ENCODE measurements around the gene TMOD2. TPM values are rescaled to one million over a fixed set of nuclear protein-coding genes. Genes with fewer than 3 reads are reported as not detected.

TMOD2 gene
- total and polyA plus RNA-seq, 2 of the 8 experiments (the other 6 are each of a cell fraction or from before 2014, with no cell fraction given): 0.80 to 6.5 TPM

GRCh38 chr15:51802593-51802992 lies 51.2 kb downstream of the TMOD2 start:
- Histone ChIP-seq H4K91ac (replicated peaks; ENCODE audit: insufficient read length, low read length) (no peak overlapping the region), H3K4me2 (ENCODE audit: insufficient read depth in 1 of 2, low read depth in 2 of 2, low read length in 2 of 2) (no peak overlapping the region), H3K4me1 (replicated peaks in 1 of 4; ENCODE audit: control insufficient read depth in 3 of 4, insufficient read depth in 4 of 4, low read length in 3 of 4) (no peaks in the 10 kb centered on the region), H3K27me3 (replicated peaks in 1 of 4; ENCODE audit: control insufficient read depth in 3 of 4, extremely low read depth in 1 of 4, insufficient read depth in 3 of 4, low read length in 3 of 4) (no peaks in the 10 kb centered on the region), H3K23me2 (ENCODE audit: low read depth, low read length) (no peaks in the 10 kb centered on the region), H3K79me1 (ENCODE audit: low read depth, low read length) (no peaks in the 10 kb centered on the region), H3K4ac (replicated peaks; ENCODE audit: insufficient read length, low read depth, low read length) (no peak overlapping the region), H3K56ac (replicated peaks; ENCODE audit: insufficient read length, low read depth, low read length) (no peak overlapping the region), H2AK5ac (ENCODE audit: low read depth, low read length) (no peak overlapping the region), H3K79me2 (ENCODE audit: control insufficient read depth in 1 of 2, insufficient read depth in 2 of 2, low read length in 2 of 2) (no peaks in the 10 kb centered on the region), H3K18ac (ENCODE audit: extremely low read depth, low read length) (no peak overlapping the region), H2AFZ (ENCODE audit: low read length) (no peak overlapping the region), H4K5ac (ENCODE audit: insufficient read length, low read depth, low read length) (no peak overlapping the region), H3K36me3 (ENCODE audit: control insufficient read depth in 2 of 4, insufficient read depth in 4 of 4, low read length in 3 of 4) (no peaks in the 10 kb centered on the region), H2BK120ac (replicated peaks; ENCODE audit: low read depth, low read length) (no peak overlapping the region), H3K23ac (ENCODE audit: insufficient read length) (no peak overlapping the region), H4K8ac (ENCODE audit: extremely low read depth, insufficient read depth, low read length) (no peak overlapping the region), H3K9me3 (ENCODE audit: insufficient read depth in 2 of 2, low read depth in 1 of 2, low read length in 1 of 2) (no peaks in the 10 kb centered on the region), H3K4me3 (ENCODE audit: extremely low read depth in 1 of 4, insufficient read depth in 2 of 4, low read depth in 3 of 4, low read length in 4 of 4) (no peak overlapping the region), H2BK20ac (ENCODE audit: low read length) (no peak overlapping the region), H2BK15ac (ENCODE audit: low read length) (no peak overlapping the region), H3K14ac (ENCODE audit: insufficient read length) (no peak overlapping the region), H3K27ac (ENCODE audit: low read depth, low read length) (no peak overlapping the region), H3K9ac (replicated peaks in 1 of 4; ENCODE audit: extremely low read depth in 1 of 4, low read depth in 3 of 4, low read length in 3 of 4) (no peak overlapping the region), H4K20me1 (replicated peaks in 1 of 2; ENCODE audit: control insufficient read depth in 1 of 2, insufficient read depth in 2 of 2, low read length in 2 of 2) (no peaks in the 10 kb centered on the region), H2BK12ac (ENCODE audit: low read depth, low read length) (no peak overlapping the region), H2BK5ac (ENCODE audit: low read depth, low read length) (no peak overlapping the region)
- FAIRE-seq (no peak), DNase-seq (ENCODE audit: low read depth in 1 of 2, low spot score in 2 of 2) (no peak)
- ChIA-PET POLR2A (ENCODE audit: partially characterized antibody) (no interaction called here), CTCF (ENCODE audit: partially characterized antibody) (interaction anchor here (0.6 to 1.7 kb wide), 12 partner anchors 12 to 130 kb away, joined by 3 to 10 read pairs (median 4); no protein-coding TSS in a partner anchor)
- 92% methylated on average over 5 of the region's 5 CpGs; no CpG with 5 or more reads in 1 of the 2 experiments for WGBS, 2 experiments (ENCODE audit: extremely low coverage in 1 of 2, insufficient coverage in 1 of 2, insufficient read length in 1 of 2, insufficient replicate concordance in 2 of 2, low coverage in 1 of 2, low lambda C conversion rate in 2 of 2, missing lambda C conversion rate in 1 of 2)
- TF ChIP-seq ATF2 (IDR thresholded peaks at IDR 0.05; ENCODE audit: low read length) (no peak), RBBP5 (IDR thresholded peaks at IDR 0.05; ENCODE audit: borderline replicate concordance, low read depth, low read length) (no peak)

Measured in H1 (cell line).